OCI-LY7 (cell line): ENCODE results near the gene PLEKHM3. TPM values are rescaled to one million over a fixed set of nuclear protein-coding genes. Genes with fewer than 3 reads are reported as not detected.

Experiments
- BruUV-seq: library from RNA; stranded (reverse); fragments of 400-500 nt; replicated peaks from 2 replicates; lab custom pipeline; 2021; lab: Mats Ljungman, UMichigan
- CTCF ChIA-PET: fragments of 300-600 bp; sonication (Branson Sonifier 250); formaldehyde crosslinking; loops from one replicate; lab custom pipeline; 2022; ENCODE audit warnings: antibody characterized with exemption; ENCODE audit not compliant: unreplicated experiment; lab: Charles Lee
- POLR2A ChIA-PET: fragments of 300-600 bp; sonication (Branson Sonifier 250); formaldehyde crosslinking; loops from one replicate; lab custom pipeline; 2022; ENCODE audit warnings: antibody characterized with exemption; lab: Charles Lee
- DNase-seq: peaks from one replicate; pipeline ENCODE4 v3.0.0-alpha.2; 2015; ENCODE audit warnings: low spot score
- H2AFZ ChIP-seq: fragments of 200-600 bp; sonication (generic), shearing (Covaris generic); 2 replicates; pipeline ENCODE4 v1.6.1; 2014; ENCODE audit warnings: mild to moderate bottlenecking, antibody characterized with exemption, low read length, moderate library complexity
- H3K27ac ChIP-seq: fragments of 200-600 bp; sonication (generic); 2 replicates; pipeline ENCODE4 v1.5.1; 2014; ENCODE audit warnings: mixed run types, low read depth, mild to moderate bottlenecking, moderate library complexity, low read length, inconsistent platforms; ENCODE audit not compliant: poor library complexity, severe bottlenecking
- H3K36me3 ChIP-seq: fragments of 200-600 bp; sonication (generic); 2 replicates; pipeline ENCODE4 v1.6.1; 2014; ENCODE audit warnings: mild to moderate bottlenecking, antibody characterized with exemption, low read length, moderate library complexity, mixed read lengths; ENCODE audit not compliant: insufficient read depth
- H3K4me1 ChIP-seq: fragments of 200-600 bp; sonication (generic); 2 replicates; pipeline ENCODE4 v1.5.1; 2014; ENCODE audit warnings: mild to moderate bottlenecking, low read length; ENCODE audit not compliant: insufficient read depth, poor library complexity, severe bottlenecking
- H3K4me2 ChIP-seq: fragments of 200-600 bp; sonication (generic); 2 replicates; pipeline ENCODE4 v1.6.1; 2014; ENCODE audit warnings: mild to moderate bottlenecking, low read length
- H3K4me3 ChIP-seq: fragments of 200-600 bp; sonication (generic); 2 replicates; pipeline ENCODE4 v1.5.1; 2014; ENCODE audit warnings: mild to moderate bottlenecking, low read depth, low read length; ENCODE audit not compliant: poor library complexity, severe bottlenecking
- H3K79me2 ChIP-seq: fragments of 200-600 bp; sonication (generic); 2 replicates; pipeline ENCODE4 v1.6.1; 2016; ENCODE audit warnings: low read depth, mild to moderate bottlenecking, low read length, moderate library complexity, mixed read lengths; ENCODE audit not compliant: insufficient read depth
- H3K9me2 ChIP-seq: fragments of 200-600 bp; sonication (generic); 2 replicates; pipeline ENCODE4 v1.6.1; 2016; ENCODE audit warnings: mild to moderate bottlenecking, low read length, mixed read lengths; ENCODE audit not compliant: insufficient read depth
- H3K9me3 ChIP-seq: fragments of 200-600 bp; sonication (generic); 2 replicates; pipeline ENCODE4 v1.6.1; 2014; ENCODE audit warnings: mild to moderate bottlenecking, mixed run types, low read length, mixed read lengths
- H4K20me1 ChIP-seq: fragments of 200-600 bp; sonication (generic); 2 replicates; pipeline ENCODE4 v1.6.1; 2014; ENCODE audit warnings: mild to moderate bottlenecking, antibody characterized with exemption, low read length, moderate library complexity, mixed read lengths; ENCODE audit not compliant: insufficient read depth
- EZH2phosphoT487 ChIP-seq: fragments of 200-600 bp; sonication (generic); IDR thresholded peaks from 2 replicates; pipeline ENCODE4 v1.6.1; 2018; ENCODE audit warnings: low read depth, borderline replicate concordance, mild to moderate bottlenecking, mixed run types, antibody characterized with exemption, low read length, moderate library complexity, mixed read lengths
- intact Hi-C: fragments of 100-400 bp; cut with micrococcal nuclease; formaldehyde crosslinking; loops from one replicate; pipeline ENCODE4 v1.10.0; 2022; ENCODE audit not compliant: unreplicated experiment
- total RNA-seq, 2 experiments: library from RNA; depleted of rRNA in 1 of 2; stranded (reverse); fragments of >200 nt in 1 of 2; shearing (Covaris generic) in 1 of 2; gene quantifications; 2 replicates each; pipeline ENCODE4 v1.2.3, GENCODE V29; 2014 to 2022
- TF ChIP-seq, protein P1 (sequence below): fragments of 200-600 bp; sonication (generic); conservative IDR thresholded peaks from 2 replicates; pipeline ENCODE4 v1.5.1; 2014; ENCODE audit warnings: mild to moderate bottlenecking, antibody characterized with exemption, low read length, moderate library complexity, mixed read lengths

Gene PLEKHM3
- total RNA-seq, 2 experiments from 2014 or later = 3.7 to 6.3 TPM

- Histone ChIP-seq H3K4me3 (no peak overlapping the region), H2AFZ (no peak overlapping the region), H3K9me3 (no peaks in the 10 kb centered on the region), H3K4me1 (no peaks in the 10 kb centered on the region), H3K27ac (no peak overlapping the region), H4K20me1 (no peaks in the 10 kb centered on the region), H3K4me2 (no peak overlapping the region), H3K79me2 (no peaks in the 10 kb centered on the region), H3K36me3 (no peaks in the 10 kb centered on the region), H3K9me2 (no peaks in the 10 kb centered on the region)
- BruUV-seq = no TSS peak
- ChIA-PET CTCF (no interaction called here), POLR2A (interaction anchor here (0.6 kb wide), 1 partner anchor 165 kb away, joined by 3 read pairs; no protein-coding TSS in a partner anchor)
- TF ChIP-seq, protein P1, sequence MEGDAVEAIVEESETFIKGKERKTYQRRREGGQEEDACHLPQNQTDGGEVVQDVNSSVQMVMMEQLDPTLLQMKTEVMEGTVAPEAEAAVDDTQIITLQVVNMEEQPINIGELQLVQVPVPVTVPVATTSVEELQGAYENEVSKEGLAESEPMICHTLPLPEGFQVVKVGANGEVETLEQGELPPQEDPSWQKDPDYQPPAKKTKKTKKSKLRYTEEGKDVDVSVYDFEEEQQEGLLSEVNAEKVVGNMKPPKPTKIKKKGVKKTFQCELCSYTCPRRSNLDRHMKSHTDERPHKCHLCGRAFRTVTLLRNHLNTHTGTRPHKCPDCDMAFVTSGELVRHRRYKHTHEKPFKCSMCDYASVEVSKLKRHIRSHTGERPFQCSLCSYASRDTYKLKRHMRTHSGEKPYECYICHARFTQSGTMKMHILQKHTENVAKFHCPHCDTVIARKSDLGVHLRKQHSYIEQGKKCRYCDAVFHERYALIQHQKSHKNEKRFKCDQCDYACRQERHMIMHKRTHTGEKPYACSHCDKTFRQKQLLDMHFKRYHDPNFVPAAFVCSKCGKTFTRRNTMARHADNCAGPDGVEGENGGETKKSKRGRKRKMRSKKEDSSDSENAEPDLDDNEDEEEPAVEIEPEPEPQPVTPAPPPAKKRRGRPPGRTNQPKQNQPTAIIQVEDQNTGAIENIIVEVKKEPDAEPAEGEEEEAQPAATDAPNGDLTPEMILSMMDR = no peak
- TF ChIP-seq EZH2phosphoT487 = no peak
- intact Hi-C loops = no loop called here
- DNase-seq = no peak
Measured at GRCh38 chr2:207978177-207978948, 47.0 kb downstream of the PLEKHM3 start.

DNA sequence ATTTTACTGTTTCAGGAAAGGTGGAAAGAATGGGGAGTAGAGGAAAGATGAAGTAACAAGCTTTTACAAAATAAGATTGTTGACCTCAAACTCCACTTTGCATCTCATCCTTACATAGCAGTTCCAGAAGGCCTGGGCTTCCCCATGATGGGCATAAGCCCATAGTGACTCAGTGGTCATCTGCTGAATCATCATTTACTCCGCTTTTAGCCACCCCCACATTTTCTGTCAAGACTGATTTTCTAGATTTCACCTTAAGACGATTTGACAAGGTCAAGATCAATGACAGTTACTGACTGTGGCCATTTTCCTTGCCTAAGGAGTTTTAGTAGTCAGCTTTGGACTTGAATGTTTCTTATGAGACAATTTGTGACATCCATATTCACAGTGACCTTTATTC, 49.4 kb downstream of the PLEKHM3 start:
- POLR2A ChIA-PET = interaction anchor here (0.7 to 1.1 kb wide), 5 partner anchors 9 to 164 kb away, joined by 3 to 5 read pairs (median 3); no protein-coding TSS in a partner anchor
- no peak overlapping the region for H3K27ac ChIP-seq
- no TSS peak for BruUV-seq
- no peaks in the 10 kb centered on the region for H4K20me1 ChIP-seq
- TF ChIP-seq EZH2phosphoT487 = no peak
- TF ChIP-seq, protein P1 = no peak
- no peaks in the 10 kb centered on the region for H3K9me2 ChIP-seq
- no peak overlapping the region for H2AFZ ChIP-seq
- H3K4me1 ChIP-seq = no peaks in the 10 kb centered on the region
- no peak overlapping the region for H3K4me2 ChIP-seq
- intact Hi-C loops = no loop called here
- H3K4me3 ChIP-seq = no peak overlapping the region
- no peaks in the 10 kb centered on the region for H3K79me2 ChIP-seq
- DNase-seq = no peak
- CTCF ChIA-PET = no interaction called here
- no peaks in the 10 kb centered on the region for H3K9me3 ChIP-seq
- no peaks in the 10 kb centered on the region for H3K36me3 ChIP-seq

DNA sequence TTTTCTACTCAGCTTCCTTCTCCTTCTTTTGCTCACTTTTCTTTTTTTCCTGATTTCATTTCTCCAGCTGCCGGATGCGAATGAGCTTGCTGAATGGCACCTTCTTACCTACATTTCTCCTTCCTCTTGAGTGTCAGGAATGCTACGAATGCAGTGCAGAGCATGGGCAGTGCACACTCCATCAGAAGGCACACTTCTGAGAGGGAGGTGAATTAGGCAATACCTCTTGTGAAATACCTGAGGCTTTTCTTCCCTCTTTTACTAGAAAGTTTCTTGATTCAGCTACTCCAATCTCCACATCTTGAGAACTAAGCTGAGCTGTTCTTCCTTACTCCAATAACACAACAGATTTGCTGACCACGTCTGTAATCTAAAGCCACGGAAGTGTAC, 51.1 kb downstream of the PLEKHM3 start:
- Histone ChIP-seq H3K4me3 (no peak overlapping the region), H3K9me2 (no peaks in the 10 kb centered on the region), H3K4me1 (no peaks in the 10 kb centered on the region), H2AFZ (no peak overlapping the region), H3K9me3 (no peaks in the 10 kb centered on the region), H3K79me2 (no peaks in the 10 kb centered on the region), H3K27ac (no peak overlapping the region), H3K36me3 (no peaks in the 10 kb centered on the region), H3K4me2 (no peak overlapping the region), H4K20me1 (no peaks in the 10 kb centered on the region)
- POLR2A ChIA-PET = interaction anchor here (0.6 kb wide), 1 partner anchor 1288 kb away, joined by 3 read pairs; no protein-coding TSS in a partner anchor
- no TSS peak for BruUV-seq
- no peak for TF ChIP-seq EZH2phosphoT487
- TF ChIP-seq, protein P1 = no peak
- no peak for DNase-seq
- CTCF ChIA-PET = no interaction called here
- intact Hi-C loops = no loop called here
